GM21360 (cell line): Measurements from ENCODE around the gene ACTR2.
A peak's percentile ranks its signal among the peaks of the same experiment; 100 is the strongest.
"Not testable (repeated sequence)": the region's sequence is repeated elsewhere in the genome, so short reads cannot be mapped to it uniquely, and the experiment has no call there.

ENCODE experiments used
- ATAC-seq: cut with Tn5 transposase; IDR thresholded peaks from one replicate; pipeline ENCODE4 v1.9.1; 2021; ENCODE audit warnings: mild to moderate bottlenecking, moderate library complexity; ENCODE audit not compliant: unreplicated experiment

ACTR2 gene

GRCh38 chr2:65227456-65228262 lies at the start of gene ACTR2:
Gene ACTR2 (plus strand): TSS chr2:65227831. CDS start chr2:65227910, 79 bp downstream.
- peak; percentile 87 for ATAC-seq

- ATAC-seq: no peak
Observed at GRCh38 chr2:65182570-65182969, 45.1 kb upstream of the ACTR2 start.

- not testable (repeated sequence) for ATAC-seq
Observed at GRCh38 chr2:65183406-65183805, 44.2 kb upstream of the ACTR2 start.

GRCh38 chr2:65185012-65185411 lies 42.6 kb upstream of the ACTR2 start:
- no peak for ATAC-seq

- no peak for ATAC-seq
Observed at GRCh38 chr2:65186093-65186868, 41.4 kb upstream of the ACTR2 start.

- peak; percentile 71 for ATAC-seq
Observed at GRCh38 chr2:65186872-65187851, 40.5 kb upstream of the ACTR2 start.

GRCh38 chr2:65193446-65193845 lies 34.2 kb upstream of the ACTR2 start:
- no peak for ATAC-seq

- ATAC-seq: no peak
Observed at GRCh38 chr2:65198737-65199136, 28.9 kb upstream of the ACTR2 start.

- no peak for ATAC-seq
Observed at GRCh38 chr2:65199166-65199565, 28.5 kb upstream of the ACTR2 start.

GRCh38 chr2:65199891-65200290 lies 27.7 kb upstream of the ACTR2 start:
- no peak for ATAC-seq

- ATAC-seq: no peak
Observed at GRCh38 chr2:65204461-65205210, 23.0 kb upstream of the ACTR2 start.

- ATAC-seq: no peak
Observed at GRCh38 chr2:65212115-65212514, 15.5 kb upstream of the ACTR2 start.

GRCh38 chr2:65212619-65213018 lies 15.0 kb upstream of the ACTR2 start:
- no peak for ATAC-seq

GRCh38 chr2:65213035-65213434 lies 14.6 kb upstream of the ACTR2 start:
- no peak for ATAC-seq

- no peak for ATAC-seq
Observed at GRCh38 chr2:65214361-65214760, 13.3 kb upstream of the ACTR2 start.

GRCh38 chr2:65214843-65215242 lies 12.8 kb upstream of the ACTR2 start:
- ATAC-seq: no peak

- ATAC-seq: no peak
Observed at GRCh38 chr2:65215946-65216345, 11.7 kb upstream of the ACTR2 start.

- ATAC-seq: no peak
Observed at GRCh38 chr2:65220432-65221131, 7.0 kb upstream of the ACTR2 start.

- not testable (repeated sequence) for ATAC-seq
Observed at GRCh38 chr2:65221275-65221674, 6.4 kb upstream of the ACTR2 start.
